Neural progenitor cell (in vitro differentiated cells): Measurements from ENCODE around the gene KLHDC3.

Source experiments
- CTCF ChIP-seq: fragments of 200-600 bp; sonication (generic); IDR thresholded peaks from 2 replicates; pipeline ENCODE4 v1.5.1; 2017; ENCODE audit warnings: antibody characterized with exemption, mild to moderate bottlenecking
- EZH2 ChIP-seq: fragments of 200-600 bp; sonication (generic); IDR thresholded peaks from 2 replicates; pipeline ENCODE4 v1.6.1; 2017; ENCODE audit warnings: antibody characterized with exemption, mild to moderate bottlenecking, moderate library complexity
- EZH2phosphoT487 ChIP-seq: fragments of 200-600 bp; sonication (generic); IDR thresholded peaks from 2 replicates; pipeline ENCODE4 v1.6.1; 2017; ENCODE audit warnings: antibody characterized with exemption

- TF ChIP-seq EZH2 (no peak), CTCF (no peak), EZH2phosphoT487 (no peak)
Measured at GRCh38 chr6:43014434-43014909, 423 bp downstream of the KLHDC3 start.
